CD4-positive, alpha-beta T cell treated with Interleukin-15 for 4 hours (primary cell): Measurements from ENCODE around the gene CACNB3.
A peak's percentile ranks its signal among the peaks of the same experiment; 100 is the strongest.
"Not testable (repeated sequence)": the region's sequence is repeated elsewhere in the genome, so short reads cannot be mapped to it uniquely, and the experiment has no call there.

ENCODE experiments used
- DNase-seq: peaks from one replicate; pipeline ENCODE4 v3.0.0-alpha.2; 2020; ENCODE audit warnings: low spot score

The CACNB3 gene

GRCh38 chr12:48818831-48819590 lies 715 bp downstream of the CACNB3 start:
- peak; percentile 15 for DNase-seq

GRCh38 chr12:48819986-48820725 lies 1.9 kb downstream of the CACNB3 start:
- DNase-seq: no peak

- DNase-seq: no peak
Measured at GRCh38 chr12:48822139-48822538, 3.8 kb downstream of the CACNB3 start.

- DNase-seq: no peak
Measured at GRCh38 chr12:48822711-48823110, 4.4 kb downstream of the CACNB3 start.

- DNase-seq: no peak
Measured at GRCh38 chr12:48823281-48823680, 5.0 kb downstream of the CACNB3 start.

GRCh38 chr12:48824112-48824511 lies 5.8 kb downstream of the CACNB3 start:
- peak; percentile 25 for DNase-seq

- DNase-seq: no peak
Measured at GRCh38 chr12:48824905-48825304, 6.6 kb downstream of the CACNB3 start.

- DNase-seq: no peak
Measured at GRCh38 chr12:48826209-48826855, 8.0 kb downstream of the CACNB3 start.

GRCh38 chr12:48827026-48827425 lies 8.7 kb downstream of the CACNB3 start:
- DNase-seq: no peak

- DNase-seq: no peak
Measured at GRCh38 chr12:48827513-48828096, 9.3 kb downstream of the CACNB3 start.

- DNase-seq: no peak
Measured at GRCh38 chr12:48828293-48828692, 10.0 kb downstream of the CACNB3 start.

GRCh38 chr12:48828841-48829575 lies 10.7 kb downstream of the CACNB3 start:
- no peak for DNase-seq

- no peak for DNase-seq
Measured at GRCh38 chr12:48831257-48831656, 13.0 kb downstream of the CACNB3 start.

- DNase-seq: no peak
Measured at GRCh38 chr12:48832321-48833060, 14.2 kb downstream of the CACNB3 start.

- DNase-seq: no peak
Measured at GRCh38 chr12:48838048-48838447, 19.8 kb downstream of the CACNB3 start.

GRCh38 chr12:48842021-48842420 lies 23.7 kb downstream of the CACNB3 start:
- DNase-seq: not testable (repeated sequence)

- peak; percentile 97 for DNase-seq
Measured at GRCh38 chr12:48851883-48852733, 33.8 kb downstream of the CACNB3 start, which contains the start of gene DDX23. TSS of gene DDX23 (minus strand) at chr12:48852163. CDS start at chr12:48845782, 6,381 bp downstream.

GRCh38 chr12:48852734-48853688 lies 34.7 kb downstream of the CACNB3 start:
- DNase-seq: peak; percentile 92

- DNase-seq: no peak
Measured at GRCh38 chr12:48854488-48854887, 36.2 kb downstream of the CACNB3 start.
